ENCODE results near the gene SLC27A2. TPM values are rescaled to one million over a fixed set of nuclear protein-coding genes. Genes with fewer than 3 reads are reported as not detected.

SLC27A2 gene
- total RNA-seq, 1 donor from 2014 or later = 7.8 TPM

DNA sequence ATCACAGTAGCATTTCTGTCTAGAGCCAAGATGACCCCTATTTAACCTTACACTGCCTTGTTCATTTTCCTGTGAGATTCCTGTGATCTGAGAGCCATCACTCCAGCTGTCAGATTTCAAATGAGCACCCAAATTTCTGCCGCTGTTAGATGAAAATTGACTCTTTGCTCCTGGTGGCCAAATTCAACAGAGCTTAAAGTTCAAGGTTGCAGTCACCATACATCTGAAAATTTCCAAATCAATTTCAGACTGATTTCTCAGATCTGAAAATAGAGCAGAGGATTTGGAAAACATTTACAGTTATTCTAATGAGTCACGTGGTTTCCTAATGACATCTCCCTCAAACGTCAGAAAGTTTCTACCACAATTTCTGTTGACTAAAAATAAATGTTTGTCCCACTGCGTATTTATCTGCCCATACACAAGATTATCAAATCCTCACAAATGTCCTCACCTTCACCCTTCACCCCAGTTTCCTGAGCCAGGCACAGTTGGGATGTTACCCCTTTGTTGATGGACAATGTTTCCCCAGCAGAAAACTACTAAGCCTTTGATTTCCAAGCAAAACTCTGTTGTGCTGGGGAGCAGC is 67.1 kb downstream of the SLC27A2 start:
- TF ChIP-seq, protein P1, sequence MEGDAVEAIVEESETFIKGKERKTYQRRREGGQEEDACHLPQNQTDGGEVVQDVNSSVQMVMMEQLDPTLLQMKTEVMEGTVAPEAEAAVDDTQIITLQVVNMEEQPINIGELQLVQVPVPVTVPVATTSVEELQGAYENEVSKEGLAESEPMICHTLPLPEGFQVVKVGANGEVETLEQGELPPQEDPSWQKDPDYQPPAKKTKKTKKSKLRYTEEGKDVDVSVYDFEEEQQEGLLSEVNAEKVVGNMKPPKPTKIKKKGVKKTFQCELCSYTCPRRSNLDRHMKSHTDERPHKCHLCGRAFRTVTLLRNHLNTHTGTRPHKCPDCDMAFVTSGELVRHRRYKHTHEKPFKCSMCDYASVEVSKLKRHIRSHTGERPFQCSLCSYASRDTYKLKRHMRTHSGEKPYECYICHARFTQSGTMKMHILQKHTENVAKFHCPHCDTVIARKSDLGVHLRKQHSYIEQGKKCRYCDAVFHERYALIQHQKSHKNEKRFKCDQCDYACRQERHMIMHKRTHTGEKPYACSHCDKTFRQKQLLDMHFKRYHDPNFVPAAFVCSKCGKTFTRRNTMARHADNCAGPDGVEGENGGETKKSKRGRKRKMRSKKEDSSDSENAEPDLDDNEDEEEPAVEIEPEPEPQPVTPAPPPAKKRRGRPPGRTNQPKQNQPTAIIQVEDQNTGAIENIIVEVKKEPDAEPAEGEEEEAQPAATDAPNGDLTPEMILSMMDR (IDR thresholded peaks at IDR 0.05; ENCODE audit: insufficient read depth, low read length, poor library complexity, severe bottlenecking) = no peak
- no peak overlapping the region for H3K4me3 ChIP-seq (ENCODE audit: low read depth, low read length)
- no peak for DNase-seq (ENCODE audit: low read depth)
- H3K27me3 ChIP-seq (ENCODE audit: control insufficient read depth, insufficient read depth, low read length) = no peaks in the 10 kb centered on the region
- H3K36me3 ChIP-seq (ENCODE audit: control insufficient read depth, insufficient read depth, low read length) = no peaks in the 10 kb centered on the region

DNA sequence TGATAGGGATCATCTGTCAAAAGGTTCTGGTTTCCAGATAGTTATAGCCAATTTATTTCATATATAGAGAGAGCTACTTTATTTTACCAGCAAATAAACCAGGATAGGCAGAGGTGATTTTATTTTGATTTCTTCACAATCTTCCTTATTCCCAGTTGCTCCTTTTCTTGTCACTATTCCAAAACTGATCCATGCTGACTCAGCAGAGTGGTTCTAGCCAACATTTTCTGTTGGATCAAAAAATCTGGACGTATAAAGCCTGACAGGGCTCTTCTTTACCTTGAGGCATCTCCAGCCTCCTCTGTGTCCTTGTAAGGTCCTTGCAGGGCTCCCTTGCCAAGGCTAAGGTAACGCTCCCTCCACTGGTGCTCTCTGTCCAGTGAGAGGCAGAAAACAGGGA is 67.7 kb downstream of the SLC27A2 start:
- DNase-seq (ENCODE audit: low read depth) = no peak
- Histone ChIP-seq H3K4me3 (ENCODE audit: low read depth, low read length) (no peak overlapping the region), H3K36me3 (ENCODE audit: control insufficient read depth, insufficient read depth, low read length) (no peaks in the 10 kb centered on the region), H3K27me3 (ENCODE audit: control insufficient read depth, insufficient read depth, low read length) (no peaks in the 10 kb centered on the region)
- TF ChIP-seq, protein P1 (IDR thresholded peaks at IDR 0.05; ENCODE audit: insufficient read depth, low read length, poor library complexity, severe bottlenecking) = no peak

DNA sequence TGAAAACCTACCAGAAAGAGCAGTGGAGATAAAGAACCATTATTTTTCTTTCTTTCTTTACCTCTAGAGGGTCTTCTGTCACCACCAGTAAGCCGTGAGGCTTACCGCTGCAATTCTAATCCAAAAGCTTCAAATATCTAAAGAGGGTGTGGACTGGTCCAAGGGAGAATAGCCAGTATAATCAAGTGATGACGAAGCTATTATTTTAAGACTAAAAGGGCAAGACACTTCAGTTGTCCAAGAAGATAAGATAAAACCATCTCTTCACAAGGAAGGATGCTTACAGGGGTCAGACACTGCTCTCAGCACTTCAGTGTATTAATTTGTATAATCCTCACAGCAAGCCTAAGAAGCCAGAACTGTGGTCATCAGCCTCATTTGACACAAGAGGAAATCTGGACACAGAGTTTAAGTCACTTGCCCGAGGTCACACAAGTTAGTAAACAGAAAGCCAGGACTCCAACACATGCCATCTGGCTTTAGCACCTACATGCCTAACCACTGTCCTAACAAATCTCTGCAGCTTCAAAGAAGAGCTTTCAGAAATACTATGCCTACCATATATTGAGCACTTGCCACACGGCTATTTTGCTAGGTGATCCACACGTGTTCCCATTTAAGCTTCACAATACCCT is 68.9 kb downstream of the SLC27A2 start:
- TF ChIP-seq, protein P1 (IDR thresholded peaks at IDR 0.05; ENCODE audit: insufficient read depth, low read length, poor library complexity, severe bottlenecking) = no peak
- H3K4me3 ChIP-seq (ENCODE audit: low read depth, low read length) = no peak overlapping the region
- no peaks in the 10 kb centered on the region for H3K36me3 ChIP-seq (ENCODE audit: control insufficient read depth, insufficient read depth, low read length)
- no peaks in the 10 kb centered on the region for H3K27me3 ChIP-seq (ENCODE audit: control insufficient read depth, insufficient read depth, low read length)
- no peak for DNase-seq (ENCODE audit: low read depth)

DNA sequence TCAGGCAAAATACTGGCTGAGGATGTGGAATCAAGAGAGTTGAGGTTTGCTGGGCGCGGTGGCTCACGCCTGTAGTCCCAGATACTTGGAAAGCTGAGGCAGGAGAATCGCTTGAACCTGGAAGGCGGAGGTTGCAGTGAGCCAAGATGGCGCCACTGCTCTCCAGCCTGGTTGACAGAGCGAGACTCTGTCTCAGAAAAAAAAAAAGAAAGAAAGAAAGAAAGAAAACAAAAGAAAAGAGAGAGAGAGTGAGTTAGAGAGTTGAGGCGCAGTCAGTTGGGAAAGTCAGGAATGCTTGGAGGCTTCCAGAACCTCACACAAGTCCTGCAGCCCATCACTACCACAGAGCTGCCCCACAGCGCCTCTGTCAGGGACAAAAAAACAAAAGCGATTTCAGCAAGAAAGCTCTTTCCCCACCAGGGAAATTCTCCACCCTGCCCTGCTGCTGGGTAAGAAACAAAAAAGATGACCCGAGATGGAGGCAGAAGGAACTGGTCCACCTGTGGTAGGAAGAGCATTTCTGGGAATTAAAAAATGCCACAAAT is 69.7 kb downstream of the SLC27A2 start:
- no peak for DNase-seq (ENCODE audit: low read depth)
- Histone ChIP-seq H3K36me3 (ENCODE audit: control insufficient read depth, insufficient read depth, low read length) (no peaks in the 10 kb centered on the region), H3K4me3 (ENCODE audit: low read depth, low read length) (no peak overlapping the region), H3K27me3 (ENCODE audit: control insufficient read depth, insufficient read depth, low read length) (no peaks in the 10 kb centered on the region)
- TF ChIP-seq, protein P1 (IDR thresholded peaks at IDR 0.05; ENCODE audit: insufficient read depth, low read length, poor library complexity, severe bottlenecking) = no peak

DNA sequence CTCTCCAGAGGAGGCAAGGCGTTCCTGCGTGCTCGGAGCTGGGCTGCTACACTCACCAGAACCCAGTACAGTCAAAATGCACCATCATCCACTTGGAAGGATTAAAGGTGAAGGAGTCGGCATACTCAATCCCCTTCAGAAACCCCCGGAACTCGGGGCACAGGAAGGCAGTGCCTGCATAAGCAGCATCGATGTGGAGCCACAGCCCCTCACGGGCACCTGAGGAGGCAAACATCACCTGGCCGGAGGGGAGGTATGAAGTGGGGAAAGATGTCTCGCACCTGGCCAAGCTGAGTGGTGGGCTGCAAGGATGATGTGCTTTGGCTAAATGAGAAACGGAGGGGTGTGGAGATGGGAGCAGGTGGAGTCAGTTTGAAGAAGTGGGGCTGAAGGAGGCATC is 70.6 kb downstream of the SLC27A2 start:
- H3K4me3 ChIP-seq (ENCODE audit: low read depth, low read length) = no peak overlapping the region
- TF ChIP-seq, protein P1 (IDR thresholded peaks at IDR 0.05; ENCODE audit: insufficient read depth, low read length, poor library complexity, severe bottlenecking) = no peak
- no peaks in the 10 kb centered on the region for H3K27me3 ChIP-seq (ENCODE audit: control insufficient read depth, insufficient read depth, low read length)
- DNase-seq (ENCODE audit: low read depth) = no peak
- H3K36me3 ChIP-seq (ENCODE audit: control insufficient read depth, insufficient read depth, low read length) = no peaks in the 10 kb centered on the region
